GM10266 (cell line): ENCODE measurements around the gene GRIA4.

Source experiments
- DNase-seq: peaks from one replicate; pipeline ENCODE4 v3.0.0; 2012; ENCODE audit errors: extremely low spot score
- TF ChIP-seq, protein P1 (sequence below): IDR thresholded peaks from 2 replicates; pipeline ENCODE4 v1.5.1; 2012; ENCODE audit warnings: mild to moderate bottlenecking, low read depth; ENCODE audit not compliant: control insufficient read depth, insufficient read depth; ENCODE audit errors: missing control alignments

The GRIA4 gene

DNA sequence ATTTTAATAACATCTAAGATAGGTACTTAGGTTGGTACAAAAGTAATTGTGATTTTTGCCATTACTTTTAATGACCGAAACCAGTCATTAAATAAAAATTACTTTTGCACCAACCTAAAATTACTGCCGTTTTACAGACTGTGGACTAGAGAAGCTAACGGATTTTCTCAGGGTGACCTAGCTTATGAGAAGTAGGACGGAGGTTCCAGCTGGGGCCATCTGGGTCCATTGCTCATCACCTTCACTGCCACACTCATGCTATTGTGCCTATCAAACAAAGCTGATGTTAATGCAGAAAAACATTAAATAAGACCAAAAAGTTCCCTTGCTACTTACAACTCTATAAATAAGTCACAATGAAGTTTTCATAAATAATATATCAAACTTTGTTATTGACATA lies 38.9 kb downstream of the GRIA4 start:
- DNase-seq = no peak
- TF ChIP-seq, protein P1, sequence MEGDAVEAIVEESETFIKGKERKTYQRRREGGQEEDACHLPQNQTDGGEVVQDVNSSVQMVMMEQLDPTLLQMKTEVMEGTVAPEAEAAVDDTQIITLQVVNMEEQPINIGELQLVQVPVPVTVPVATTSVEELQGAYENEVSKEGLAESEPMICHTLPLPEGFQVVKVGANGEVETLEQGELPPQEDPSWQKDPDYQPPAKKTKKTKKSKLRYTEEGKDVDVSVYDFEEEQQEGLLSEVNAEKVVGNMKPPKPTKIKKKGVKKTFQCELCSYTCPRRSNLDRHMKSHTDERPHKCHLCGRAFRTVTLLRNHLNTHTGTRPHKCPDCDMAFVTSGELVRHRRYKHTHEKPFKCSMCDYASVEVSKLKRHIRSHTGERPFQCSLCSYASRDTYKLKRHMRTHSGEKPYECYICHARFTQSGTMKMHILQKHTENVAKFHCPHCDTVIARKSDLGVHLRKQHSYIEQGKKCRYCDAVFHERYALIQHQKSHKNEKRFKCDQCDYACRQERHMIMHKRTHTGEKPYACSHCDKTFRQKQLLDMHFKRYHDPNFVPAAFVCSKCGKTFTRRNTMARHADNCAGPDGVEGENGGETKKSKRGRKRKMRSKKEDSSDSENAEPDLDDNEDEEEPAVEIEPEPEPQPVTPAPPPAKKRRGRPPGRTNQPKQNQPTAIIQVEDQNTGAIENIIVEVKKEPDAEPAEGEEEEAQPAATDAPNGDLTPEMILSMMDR = no peak

DNA sequence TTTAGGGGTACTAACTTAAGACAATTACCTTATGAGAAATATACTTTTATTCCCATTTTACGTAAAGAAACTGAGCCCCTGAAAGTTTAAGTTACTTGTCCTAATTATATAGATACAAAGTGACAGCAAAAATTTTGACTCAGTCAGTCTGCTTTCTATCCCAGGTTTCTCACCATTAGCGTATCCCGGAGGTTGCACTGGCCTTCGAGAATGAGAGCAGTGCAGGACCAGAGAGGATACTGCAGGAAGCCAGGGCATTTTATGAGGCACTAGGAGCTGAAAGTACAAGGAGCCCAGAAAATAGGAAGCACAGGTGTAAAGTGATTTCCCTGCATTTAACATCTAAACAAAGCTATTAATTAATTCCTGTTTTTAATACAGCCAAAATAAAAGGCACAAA lies 55.4 kb downstream of the GRIA4 start:
- DNase-seq = no peak

DNA sequence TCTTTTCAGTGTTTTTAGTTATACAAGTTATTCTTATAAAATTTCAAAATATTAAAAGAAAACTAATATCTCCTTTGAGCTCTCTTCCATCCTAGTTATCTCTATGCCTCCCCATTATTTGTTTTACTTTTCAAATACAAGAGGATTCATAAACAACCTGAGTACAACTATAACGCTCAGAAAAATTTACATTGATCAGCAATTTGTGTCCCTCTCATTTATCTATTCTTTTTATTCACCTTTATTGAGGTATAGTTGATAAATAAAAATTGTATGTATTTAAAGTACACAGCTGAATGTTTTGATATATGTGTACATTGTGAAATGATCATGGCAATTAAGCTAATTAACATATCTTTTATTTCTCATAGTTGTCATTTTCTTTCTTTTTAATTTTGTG lies 57.6 kb downstream of the GRIA4 start:
- no peak for DNase-seq
- TF ChIP-seq, protein P1 = no peak

More for the DNA sequence above, 55.4 kb downstream of the GRIA4 start:
- TF ChIP-seq, protein P1 = no peak

GRCh38 chr11:105670811-105671210 lies 60.9 kb downstream of the GRIA4 start:
- TF ChIP-seq, protein P1 = no peak
- DNase-seq = no peak

DNA sequence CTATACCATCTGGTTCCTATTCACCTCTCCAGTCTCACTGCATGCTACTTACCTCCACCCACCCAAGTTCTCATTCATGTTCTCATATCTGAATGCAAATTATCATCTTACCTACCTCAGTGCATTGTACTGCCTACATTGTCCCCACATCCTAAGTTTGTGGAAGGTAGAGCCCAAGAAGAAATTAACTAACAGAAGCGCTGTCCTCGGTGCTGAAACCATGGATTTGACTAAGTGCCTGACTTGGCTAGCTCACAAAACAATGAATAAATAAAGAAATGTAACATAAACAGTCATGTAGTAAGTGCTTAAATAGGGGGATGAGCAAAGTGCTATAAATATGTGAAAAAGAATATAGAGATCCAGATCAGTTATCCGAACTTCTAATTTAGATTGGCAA lies 63.2 kb downstream of the GRIA4 start:
- TF ChIP-seq, protein P1 = no peak
- peak; percentile 3 for DNase-seq

GRCh38 chr11:105689631-105690030 lies 79.8 kb downstream of the GRIA4 start:
- TF ChIP-seq, protein P1 = no peak
- no peak for DNase-seq

DNA sequence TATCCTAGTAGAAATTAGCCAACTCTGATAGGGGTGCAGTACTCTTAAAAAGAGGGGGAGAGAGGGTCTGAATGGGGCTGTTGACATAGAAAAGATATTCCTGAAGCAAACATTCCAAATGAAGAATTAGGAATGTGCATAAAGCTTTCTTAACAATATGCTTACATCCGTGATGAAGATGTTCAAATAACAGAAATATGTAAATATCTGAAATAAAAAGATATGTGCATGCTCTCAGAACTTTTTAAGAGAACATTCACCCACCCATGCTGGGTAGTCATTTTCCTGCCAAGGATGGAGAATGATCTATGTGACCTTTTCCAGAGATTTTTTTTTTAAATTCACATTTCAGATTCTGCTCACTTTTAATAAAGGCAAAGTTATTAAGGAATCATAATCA lies 80.6 kb downstream of the GRIA4 start:
- TF ChIP-seq, protein P1 = no peak
- no peak for DNase-seq
